Measurements from ENCODE around the gene ECHDC1.

- TF ChIP-seq, protein P1, sequence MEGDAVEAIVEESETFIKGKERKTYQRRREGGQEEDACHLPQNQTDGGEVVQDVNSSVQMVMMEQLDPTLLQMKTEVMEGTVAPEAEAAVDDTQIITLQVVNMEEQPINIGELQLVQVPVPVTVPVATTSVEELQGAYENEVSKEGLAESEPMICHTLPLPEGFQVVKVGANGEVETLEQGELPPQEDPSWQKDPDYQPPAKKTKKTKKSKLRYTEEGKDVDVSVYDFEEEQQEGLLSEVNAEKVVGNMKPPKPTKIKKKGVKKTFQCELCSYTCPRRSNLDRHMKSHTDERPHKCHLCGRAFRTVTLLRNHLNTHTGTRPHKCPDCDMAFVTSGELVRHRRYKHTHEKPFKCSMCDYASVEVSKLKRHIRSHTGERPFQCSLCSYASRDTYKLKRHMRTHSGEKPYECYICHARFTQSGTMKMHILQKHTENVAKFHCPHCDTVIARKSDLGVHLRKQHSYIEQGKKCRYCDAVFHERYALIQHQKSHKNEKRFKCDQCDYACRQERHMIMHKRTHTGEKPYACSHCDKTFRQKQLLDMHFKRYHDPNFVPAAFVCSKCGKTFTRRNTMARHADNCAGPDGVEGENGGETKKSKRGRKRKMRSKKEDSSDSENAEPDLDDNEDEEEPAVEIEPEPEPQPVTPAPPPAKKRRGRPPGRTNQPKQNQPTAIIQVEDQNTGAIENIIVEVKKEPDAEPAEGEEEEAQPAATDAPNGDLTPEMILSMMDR (IDR thresholded peaks at IDR 0.05; ENCODE audit: poor library complexity, severe bottlenecking) = peak; percentile 19
- TF ChIP-seq POLR2AphosphoS5 (IDR thresholded peaks at IDR 0.05) (peak; percentile 54), EP300 (conservative IDR thresholded peaks at IDR 0.05; ENCODE audit: poor library complexity, severe bottlenecking) (no peak), TAF1 (IDR thresholded peaks at IDR 0.05; ENCODE audit: low read depth) (peak; percentile 69), EZH2 (IDR thresholded peaks at IDR 0.05; ENCODE audit: borderline replicate concordance, insufficient read depth, low read length, poor library complexity, severe bottlenecking) (no peak), RAD21 (conservative IDR thresholded peaks at IDR 0.05) (no peak), SMC3 (conservative IDR thresholded peaks at IDR 0.05; ENCODE audit: poor library complexity) (no peak), REST (IDR thresholded peaks at IDR 0.05; ENCODE audit: borderline replicate concordance) (peak; percentile 86)
Observed at GRCh38 chr6:127342946-127343808, at the start of gene ECHDC1.

Data from neural cell (in vitro differentiated cells).